Urinary bladder (tissue), 4 donors: ENCODE results near the gene CHCHD4. TPM values are rescaled to one million over a fixed set of nuclear protein-coding genes. Genes with fewer than 3 reads are reported as not detected.

Experiments used
- DNase-seq: peaks from one replicate; pipeline ENCODE4 v3.0.0-alpha.2; 2015; ENCODE audit errors: extremely low spot score
- H3K27ac ChIP-seq: one replicate; pipeline ENCODE4 v1.5.1; 2013; ENCODE audit warnings: low read depth, mild to moderate bottlenecking, moderate library complexity
- H3K36me3 ChIP-seq: one replicate; pipeline ENCODE4 v1.6.1; 2013; ENCODE audit warnings: mild to moderate bottlenecking, moderate library complexity; ENCODE audit not compliant: insufficient read depth
- H3K4me1 ChIP-seq: one replicate; pipeline ENCODE4 v1.6.1; 2013; ENCODE audit warnings: mild to moderate bottlenecking, moderate library complexity; ENCODE audit not compliant: insufficient read depth
- H3K4me3 ChIP-seq: one replicate; pipeline ENCODE4 v1.5.1; 2013; ENCODE audit warnings: low read depth, low read length
- WGBS: extraction: QIAGEN DNeasy Blood & Tissue Kit; methylation state at CpG from one replicate; pipeline ENCODE4 v1.1.7; 2013; 5-methylcytosine and 5-hydroxymethylcytosine counted together
- polyA plus RNA-seq: library from polyadenylated mRNA; stranded (reverse); fragments of 200-250 nt; gene quantifications from one replicate; pipeline ENCODE4 v1.2.3, GENCODE V29; 2013
- total RNA-seq: library from RNA; depleted of rRNA; stranded (reverse); fragments of >200 nt; gene quantifications from one replicate; pipeline ENCODE4 v1.2.3, GENCODE V29; 2014
- donor health status: healthy with polysubstance abuse.
- donor health status: healthy.

Gene CHCHD4
- total and polyA plus RNA-seq, 2 donors, result 7.7 to 18.2 TPM

DNA sequence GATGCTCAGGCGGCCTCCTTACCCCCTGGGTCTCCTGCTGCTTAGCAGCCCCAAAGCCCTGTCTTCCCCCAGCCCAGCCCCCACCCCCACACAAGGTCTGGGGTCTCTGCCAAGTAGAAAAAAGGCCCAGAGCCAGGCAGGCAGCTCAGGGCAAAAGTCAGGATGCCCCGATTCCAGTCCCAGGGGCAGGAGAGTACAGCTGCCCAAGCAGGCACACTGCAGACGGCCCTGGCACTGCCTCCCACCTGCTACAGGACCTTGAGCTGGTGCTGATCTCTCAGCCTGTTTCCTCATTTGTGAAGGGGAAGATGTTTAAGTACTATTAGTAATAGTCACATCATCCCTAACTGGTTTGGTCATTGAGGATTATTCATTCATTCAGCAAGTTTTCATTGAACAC, 12.8 kb upstream of the CHCHD4 start:
- no peak overlapping the region for H3K27ac ChIP-seq
- 54% methylated on average over 3 of the region's 3 CpGs for WGBS
- H3K36me3 ChIP-seq, result peaks cover 13% of the 10 kb centered on the region
- H3K4me3 ChIP-seq, result no peak overlapping the region
- no peaks in the 10 kb centered on the region for H3K4me1 ChIP-seq
- DNase-seq, result no peak

DNA sequence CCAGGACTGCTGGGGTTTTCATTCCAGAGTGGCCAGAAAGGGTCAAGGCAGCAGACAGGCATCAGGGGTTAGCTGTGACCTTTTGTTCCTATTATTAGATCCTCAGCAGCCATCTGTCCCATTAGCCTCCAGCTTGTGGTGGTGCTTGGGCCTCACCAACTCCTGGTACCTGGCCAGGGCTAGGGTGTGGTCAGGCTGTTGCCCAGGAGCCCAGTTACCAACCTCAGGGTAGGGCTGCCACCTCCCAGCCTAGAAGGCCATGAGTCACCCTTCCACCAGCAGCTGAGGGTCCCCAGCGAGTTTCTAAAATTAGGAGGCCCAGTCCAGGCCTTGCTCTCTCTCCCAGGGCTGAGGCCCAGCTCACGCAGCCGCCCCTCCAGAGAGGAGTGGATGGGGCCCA, 12.3 kb upstream of the CHCHD4 start:
- 84% methylated on average over 3 of the region's 3 CpGs for WGBS
- H3K4me3 ChIP-seq, result no peak overlapping the region
- H3K4me1 ChIP-seq, result no peaks in the 10 kb centered on the region
- H3K27ac ChIP-seq, result no peak overlapping the region
- peaks cover 13% of the 10 kb centered on the region for H3K36me3 ChIP-seq
- no peak for DNase-seq

DNA sequence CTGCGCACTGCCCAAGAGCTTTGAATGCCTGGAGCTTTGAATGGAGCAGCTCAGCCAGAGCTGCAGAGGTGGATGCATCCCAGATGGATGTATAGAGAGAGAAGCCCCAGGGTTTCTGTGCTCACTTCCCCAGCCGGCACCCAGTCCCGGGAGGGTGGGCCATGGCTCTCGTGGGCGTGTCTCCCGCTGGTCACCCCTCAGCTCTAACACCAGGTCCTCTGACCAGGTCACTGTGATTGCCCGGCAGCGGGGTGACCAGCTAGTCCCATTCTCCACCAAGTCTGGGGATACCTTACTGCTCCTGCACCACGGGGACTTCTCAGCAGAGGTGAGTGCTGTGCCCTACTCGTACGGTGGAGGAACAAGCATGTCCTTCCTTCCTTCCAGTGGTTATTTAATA, 10.9 kb upstream of the CHCHD4 start:
- Histone ChIP-seq H3K4me1 (no peaks in the 10 kb centered on the region), H3K27ac (no peak overlapping the region), H3K36me3 (peaks cover 13% of the 10 kb centered on the region), H3K4me3 (no peak overlapping the region)
- whole genome bisulfite sequencing, result 90% methylated on average over 11 of the region's 11 CpGs
- no peak for DNase-seq

DNA sequence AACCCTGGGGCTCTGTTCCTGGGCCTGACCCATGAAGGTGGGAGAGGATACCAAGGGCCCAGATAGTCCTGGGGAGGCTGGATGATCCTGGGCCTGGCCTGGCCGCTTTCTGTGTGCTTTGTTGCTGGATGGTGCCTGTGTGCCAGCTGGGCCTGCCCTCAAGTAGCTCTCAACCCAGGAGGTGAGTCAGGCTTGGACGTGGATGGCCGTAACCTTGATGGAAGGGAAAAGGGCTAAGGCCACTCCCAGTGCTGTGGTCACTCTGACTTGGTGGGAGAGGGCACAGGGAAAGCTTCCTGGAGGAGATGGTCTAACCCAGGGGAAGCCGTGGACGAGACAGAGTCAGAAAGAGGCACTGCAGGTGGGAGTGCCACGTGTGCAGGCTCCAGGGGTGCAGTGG, 9.6 kb upstream of the CHCHD4 start:
- 91% methylated on average over 6 of the region's 6 CpGs for WGBS
- Histone ChIP-seq H3K4me3 (no peak overlapping the region), H3K4me1 (no peaks in the 10 kb centered on the region), H3K36me3 (peaks cover 15% of the 10 kb centered on the region), H3K27ac (no peak overlapping the region)
- no peak for DNase-seq

DNA sequence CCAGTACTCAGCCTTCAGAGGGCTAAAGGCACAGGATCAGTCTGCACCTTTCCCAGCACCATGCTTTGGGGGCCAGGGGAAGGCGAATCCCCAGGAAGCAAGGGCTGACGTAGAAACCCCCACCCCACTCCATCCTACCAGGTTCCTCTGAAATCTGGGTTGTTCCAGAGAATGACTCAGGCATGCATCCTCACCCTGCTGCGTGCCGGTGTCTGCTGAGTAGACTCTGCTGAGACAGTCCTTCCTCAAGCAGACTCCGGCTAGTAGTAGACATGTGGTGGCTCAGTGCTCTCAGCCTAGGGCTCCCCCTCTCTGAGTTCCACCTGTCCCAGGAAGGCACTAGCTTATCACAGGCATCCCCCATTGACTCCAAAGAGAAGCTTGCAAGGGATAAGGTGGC, 9.2 kb upstream of the CHCHD4 start:
- DNase-seq, result no peak
- 97% methylated on average over 5 of the region's 5 CpGs for WGBS
- Histone ChIP-seq H3K4me1 (no peaks in the 10 kb centered on the region), H3K27ac (no peak overlapping the region), H3K36me3 (peaks cover 15% of the 10 kb centered on the region), H3K4me3 (no peak overlapping the region)

DNA sequence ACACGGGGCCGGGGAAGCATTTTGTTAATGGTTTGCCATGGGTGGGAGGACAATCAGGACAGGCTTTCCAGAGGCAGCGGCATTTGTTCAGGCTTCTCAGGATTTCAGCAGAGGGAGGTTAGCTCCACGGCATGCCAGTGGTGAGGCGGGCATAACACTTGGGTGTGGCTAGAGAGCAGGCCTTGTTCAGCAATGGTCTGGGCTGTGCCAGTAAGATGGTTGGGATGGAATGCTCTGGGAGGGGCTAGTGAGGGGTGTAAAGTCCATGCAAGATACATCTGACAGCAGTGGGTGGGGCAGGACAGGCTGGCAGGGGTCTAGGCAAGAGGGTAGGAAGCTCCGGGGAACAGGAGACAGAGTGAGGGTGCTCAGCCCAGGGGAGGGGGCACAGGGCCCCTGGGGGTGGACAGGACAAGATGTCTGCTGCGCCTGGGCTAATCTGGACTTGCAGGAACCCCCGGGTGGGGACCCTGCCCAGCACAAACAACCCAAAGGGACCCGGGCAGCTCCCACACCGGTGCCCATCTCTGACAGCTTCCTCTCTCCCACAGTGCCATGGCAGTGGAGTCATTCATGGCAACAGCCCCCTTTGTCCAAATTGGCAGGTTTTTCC, 8.6 kb upstream of the CHCHD4 start:
- H3K4me1 ChIP-seq, result no peaks in the 10 kb centered on the region
- H3K36me3 ChIP-seq, result peaks cover 15% of the 10 kb centered on the region
- WGBS, result 90% methylated on average over 10 of the region's 10 CpGs
- no peak overlapping the region for H3K4me3 ChIP-seq
- no peak for DNase-seq
- H3K27ac ChIP-seq, result no peak overlapping the region

DNA sequence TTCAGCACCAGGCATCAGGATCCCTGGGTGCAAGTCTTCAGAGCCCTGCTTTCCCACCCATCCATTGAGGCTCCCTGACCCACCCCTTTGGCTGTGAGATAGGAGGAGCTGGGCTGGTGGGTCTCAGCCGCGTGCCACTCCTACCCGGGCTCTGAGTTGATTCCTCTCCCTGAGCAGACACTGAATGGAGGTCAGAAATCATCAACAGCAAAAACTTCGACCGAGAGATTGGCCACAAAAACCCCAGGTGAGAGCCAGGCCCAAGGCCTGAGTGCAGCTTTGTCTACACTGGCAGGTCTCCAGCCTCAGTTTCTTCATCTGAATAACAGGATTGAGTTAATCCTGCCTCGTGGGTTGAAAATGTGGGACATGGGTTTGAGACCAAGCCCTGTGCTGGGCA, 8.0 kb upstream of the CHCHD4 start:
- Histone ChIP-seq H3K36me3 (peaks cover 15% of the 10 kb centered on the region), H3K27ac (no peak overlapping the region), H3K4me3 (no peak overlapping the region), H3K4me1 (no peaks in the 10 kb centered on the region)
- 92% methylated on average over 6 of the region's 6 CpGs for WGBS
- DNase-seq, result no peak

DNA sequence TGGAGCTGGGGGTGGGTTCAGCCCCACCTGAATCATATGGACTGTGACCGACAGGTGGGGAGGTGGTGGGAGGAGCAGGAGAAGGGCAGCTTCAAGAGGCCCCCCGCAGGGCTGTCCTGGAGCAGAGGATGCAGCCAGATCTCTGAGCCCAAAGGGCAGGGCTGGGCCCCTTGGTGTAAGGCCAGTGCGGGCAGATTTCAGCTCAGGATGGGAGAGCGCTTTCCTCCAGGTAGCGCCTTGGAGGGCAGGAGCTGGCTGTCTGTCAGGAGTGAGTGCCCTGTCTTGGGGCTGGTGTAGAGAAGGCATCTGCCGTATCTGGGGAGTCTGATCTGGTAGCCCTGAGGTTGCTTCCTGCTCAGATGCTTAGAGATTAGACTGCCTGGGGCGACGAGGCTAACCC, 7.5 kb upstream of the CHCHD4 start:
- Histone ChIP-seq H3K27ac (no peak overlapping the region), H3K36me3 (peaks cover 15% of the 10 kb centered on the region), H3K4me3 (no peak overlapping the region), H3K4me1 (no peaks in the 10 kb centered on the region)
- no peak for DNase-seq
- 90% methylated on average over 8 of the region's 8 CpGs for WGBS

DNA sequence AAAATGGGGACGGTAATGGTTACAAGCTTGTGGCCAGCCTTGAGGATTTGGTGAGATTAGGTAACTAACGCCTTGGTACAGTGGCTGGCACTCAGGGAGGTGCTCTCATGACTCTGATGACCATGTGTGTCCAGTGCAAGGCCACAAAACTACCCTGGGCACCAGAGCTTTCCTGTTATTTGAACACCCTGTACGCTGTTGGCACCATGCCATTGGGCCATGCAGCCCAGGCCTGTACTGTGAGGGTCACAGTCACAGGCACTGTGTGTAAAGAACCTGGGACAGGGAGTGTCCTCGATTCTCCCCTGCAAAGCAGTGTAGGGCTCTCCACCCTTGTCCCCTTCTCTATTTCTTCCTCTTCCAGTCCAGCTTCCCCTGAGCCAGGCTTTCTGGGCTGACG, 6.5 kb upstream of the CHCHD4 start:
- WGBS, result 86% methylated on average over 5 of the region's 5 CpGs
- no peak overlapping the region for H3K27ac ChIP-seq
- DNase-seq, result no peak
- peaks cover 15% of the 10 kb centered on the region for H3K36me3 ChIP-seq
- H3K4me1 ChIP-seq, result no peaks in the 10 kb centered on the region
- no peak overlapping the region for H3K4me3 ChIP-seq

DNA sequence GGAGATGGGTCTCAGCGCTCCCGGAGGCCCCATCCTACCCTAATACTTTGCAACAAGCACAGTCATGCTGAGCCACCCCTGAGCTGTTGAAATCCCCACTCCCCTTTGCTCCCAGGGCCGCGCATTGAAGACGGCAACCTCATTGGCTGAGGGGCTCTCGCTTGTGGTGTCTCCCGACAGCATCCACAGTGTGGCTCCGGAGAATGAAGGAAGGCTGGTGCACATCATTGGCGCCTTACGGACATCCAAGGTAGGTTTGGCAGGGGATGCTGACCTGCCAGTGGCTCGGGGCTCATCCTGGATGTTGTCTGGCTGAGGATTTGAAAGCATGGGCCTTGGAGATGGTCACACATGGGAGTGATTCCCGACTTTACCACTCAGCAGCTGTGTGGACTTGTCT, 6.0 kb upstream of the CHCHD4 start:
- no peak for DNase-seq
- H3K36me3 ChIP-seq, result peaks cover 15% of the 10 kb centered on the region
- 96% methylated on average over 12 of the region's 12 CpGs for WGBS
- no peaks in the 10 kb centered on the region for H3K4me1 ChIP-seq
- H3K27ac ChIP-seq, result no peak overlapping the region
- no peak overlapping the region for H3K4me3 ChIP-seq

DNA sequence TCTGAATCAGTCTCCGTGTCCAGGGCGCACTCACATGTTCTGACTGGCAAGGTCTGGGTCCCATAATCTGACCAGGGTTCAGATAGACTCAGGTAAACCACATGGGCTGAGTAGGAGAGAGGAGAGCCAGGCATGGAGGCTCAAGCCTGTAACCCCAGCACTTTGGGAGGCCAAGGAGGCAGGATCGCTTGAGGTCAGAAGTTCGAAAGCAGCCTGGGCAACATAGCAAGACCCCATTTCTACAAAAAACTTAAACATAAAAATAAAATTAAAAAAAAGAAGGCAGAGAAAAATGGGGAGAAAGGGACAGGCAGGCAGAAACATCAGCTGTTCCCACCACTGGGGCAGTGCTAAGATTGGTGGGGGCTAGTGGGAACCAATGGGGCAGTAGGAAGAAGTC, 5.6 kb upstream of the CHCHD4 start:
- no peaks in the 10 kb centered on the region for H3K4me1 ChIP-seq
- H3K4me3 ChIP-seq, result no peak overlapping the region
- no peak overlapping the region for H3K27ac ChIP-seq
- H3K36me3 ChIP-seq, result peaks cover 10% of the 10 kb centered on the region
- WGBS, result 95% methylated on average over 4 of the region's 4 CpGs
- no peak for DNase-seq

DNA sequence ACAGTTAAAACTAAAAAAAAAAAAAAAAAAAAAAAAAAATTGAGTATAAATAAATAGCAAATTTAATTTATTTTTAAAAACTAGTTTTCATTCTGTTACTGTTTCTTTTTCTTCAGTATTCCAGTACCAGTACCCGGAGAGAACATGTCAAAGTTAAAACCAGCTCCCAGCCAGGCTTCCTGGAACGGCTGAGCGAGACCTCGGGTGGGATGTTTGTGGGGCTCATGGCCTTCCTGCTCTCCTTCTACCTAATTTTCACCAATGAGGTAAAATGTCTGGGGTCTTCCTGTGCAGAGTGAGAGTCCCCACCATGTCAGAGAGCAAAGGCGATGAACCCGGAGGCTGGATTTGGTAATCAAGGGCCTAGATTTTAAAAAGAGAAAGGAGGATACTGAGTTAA, 4.6 kb upstream of the CHCHD4 start:
- H3K27ac ChIP-seq, result no peak overlapping the region
- no peak overlapping the region for H3K4me3 ChIP-seq
- H3K36me3 ChIP-seq, result peaks cover 8% of the 10 kb centered on the region
- no peak for DNase-seq
- WGBS, result 98% methylated on average over 6 of the region's 6 CpGs
- no peaks in the 10 kb centered on the region for H3K4me1 ChIP-seq

DNA sequence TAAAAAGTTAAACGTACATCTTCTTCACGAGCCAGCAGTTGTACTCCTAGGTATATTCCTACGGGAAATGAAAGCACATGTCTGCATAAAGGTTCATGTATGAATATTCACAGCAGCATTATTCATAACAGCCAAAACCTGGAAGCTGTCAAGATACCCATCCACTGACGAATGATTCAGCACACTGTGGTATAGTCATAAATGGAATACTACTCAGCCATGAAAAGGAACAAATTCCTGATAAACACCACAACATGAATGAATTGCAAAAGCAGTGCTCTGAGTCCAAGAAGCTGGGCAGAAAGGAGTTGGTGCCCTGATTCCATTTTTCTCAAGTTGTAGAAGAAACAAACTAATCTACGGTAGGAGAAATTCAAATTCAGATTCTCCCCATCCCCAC, 4.1 kb upstream of the CHCHD4 start:
- peaks cover 7% of the 10 kb centered on the region for H3K36me3 ChIP-seq
- 97% methylated on average over 5 of the region's 5 CpGs for WGBS
- DNase-seq, result no peak

DNA sequence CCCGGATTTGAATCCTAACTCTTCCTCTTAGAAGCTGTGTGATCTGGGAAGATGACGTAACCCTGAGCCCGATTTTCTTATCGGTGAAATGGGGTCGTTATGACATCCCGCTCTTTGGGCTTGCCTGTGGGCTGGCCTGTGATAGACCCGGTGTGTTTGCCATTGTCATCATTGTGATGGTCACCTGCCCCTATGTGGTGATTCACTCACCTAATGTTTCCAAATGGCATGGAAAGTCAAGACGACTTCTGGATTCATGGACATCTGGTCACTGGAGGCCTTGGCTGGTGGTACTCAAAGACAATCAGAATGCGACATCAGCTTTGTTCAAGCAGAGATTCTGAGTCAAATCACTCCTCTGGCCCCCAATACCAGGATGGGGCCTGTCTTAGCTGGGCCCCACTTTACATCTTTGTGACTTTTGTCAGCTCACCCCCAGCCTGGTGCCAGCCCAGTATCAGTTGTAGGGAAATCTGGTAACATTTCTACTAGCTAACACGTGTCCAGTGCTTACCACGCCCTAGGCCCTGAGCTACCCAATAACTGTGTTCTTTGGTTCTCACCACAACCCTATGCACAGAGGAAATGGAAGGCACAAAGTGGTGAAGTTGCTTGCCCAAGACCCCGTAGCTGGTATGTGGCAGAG, 3.0 kb upstream of the CHCHD4 start:
- Histone ChIP-seq H3K27ac (no peak overlapping the region), H3K36me3 (peaks cover 2% of the 10 kb centered on the region), H3K4me1 (peaks cover 2% of the 10 kb centered on the region), H3K4me3 (no peak overlapping the region)
- no peak for DNase-seq
- WGBS, result 91% methylated on average over 12 of the region's 12 CpGs

More for the DNA sequence above, 4.1 kb upstream of the CHCHD4 start:
- Histone ChIP-seq H3K27ac (no peak overlapping the region), H3K4me3 (no peak overlapping the region), H3K4me1 (no peaks in the 10 kb centered on the region)
